Activated T-helper 1 cell treated with Interleukin-2 at 50 U/mL for 16 hours (primary cell): ENCODE measurements around the gene AAMP.
A peak's percentile ranks its signal among the peaks of the same experiment; 100 is the strongest.

ENCODE experiments used
- DNase-seq: peaks from one replicate; pipeline ENCODE4 v3.0.0-alpha.2; 2020; ENCODE audit warnings: low read depth

The AAMP gene

GRCh38 chr2:218259099-218259961 lies 10.6 kb downstream of the AAMP start:
- DNase-seq = no peak

GRCh38 chr2:218257390-218257981 lies 12.5 kb downstream of the AAMP start:
- peak; percentile 50 for DNase-seq

GRCh38 chr2:218256612-218257350 lies 13.2 kb downstream of the AAMP start:
- no peak for DNase-seq

GRCh38 chr2:218255446-218255845 lies 14.5 kb downstream of the AAMP start:
- no peak for DNase-seq

GRCh38 chr2:218253232-218253625 lies 16.7 kb downstream of the AAMP start:
- no peak for DNase-seq

- no peak for DNase-seq
Observed at GRCh38 chr2:218252509-218253231, 17.3 kb downstream of the AAMP start.

- DNase-seq = no peak
Observed at GRCh38 chr2:218249691-218250090, 20.2 kb downstream of the AAMP start.

- DNase-seq = no peak
Observed at GRCh38 chr2:218245214-218245613, 24.7 kb downstream of the AAMP start.

- DNase-seq = no peak
Observed at GRCh38 chr2:218244665-218245064, 25.3 kb downstream of the AAMP start.

- DNase-seq = no peak
Observed at GRCh38 chr2:218244204-218244603, 25.7 kb downstream of the AAMP start.

- DNase-seq = no peak
Observed at GRCh38 chr2:218238887-218239286, 31.1 kb downstream of the AAMP start.

- no peak for DNase-seq
Observed at GRCh38 chr2:218236829-218237228, 33.1 kb downstream of the AAMP start.

GRCh38 chr2:218235017-218235416 lies 34.9 kb downstream of the AAMP start:
- DNase-seq = no peak

GRCh38 chr2:218234521-218234920 lies 35.4 kb downstream of the AAMP start:
- no peak for DNase-seq

GRCh38 chr2:218233543-218233942 lies 36.4 kb downstream of the AAMP start:
- no peak for DNase-seq

- no peak for DNase-seq
Observed at GRCh38 chr2:218230882-218231281, 39.1 kb downstream of the AAMP start.

GRCh38 chr2:218229851-218230250 lies 40.1 kb downstream of the AAMP start:
- DNase-seq = no peak

GRCh38 chr2:218229239-218229638 lies 40.7 kb downstream of the AAMP start:
- DNase-seq = no peak

GRCh38 chr2:218228366-218229090 lies 41.4 kb downstream of the AAMP start:
- DNase-seq = no peak

GRCh38 chr2:218226903-218227302 lies 43.0 kb downstream of the AAMP start:
- DNase-seq = no peak

- no peak for DNase-seq
Observed at GRCh38 chr2:218224186-218224585, 45.8 kb downstream of the AAMP start.

- no peak for DNase-seq
Observed at GRCh38 chr2:218223046-218223445, 46.9 kb downstream of the AAMP start.
